Nephron progenitor cell (in vitro differentiated cells): Measurements from ENCODE around the gene FGF18.

Experiments used
- DNase-seq: peaks from one replicate; pipeline ENCODE4 v3.0.0; 2021
- H3K27ac Mint-ChIP-seq: 2 replicates; pipeline ENCODE4 v1.8.0; 2021; ENCODE audit warnings: mild to moderate bottlenecking, moderate library complexity, mixed read lengths
- H3K27me3 Mint-ChIP-seq: 2 replicates; pipeline ENCODE4 v1.8.0; 2021; ENCODE audit warnings: mild to moderate bottlenecking, low read depth, mixed read lengths; ENCODE audit not compliant: poor library complexity
- H3K36me3 Mint-ChIP-seq: 2 replicates; pipeline ENCODE4 v1.8.0; 2021; ENCODE audit warnings: low read depth, mixed read lengths
- H3K4me1 Mint-ChIP-seq: 2 replicates; pipeline ENCODE4 v1.8.0; 2021; ENCODE audit warnings: mixed read lengths
- H3K4me3 Mint-ChIP-seq: 2 replicates; pipeline ENCODE4 v1.8.0; 2021; ENCODE audit warnings: mild to moderate bottlenecking, moderate library complexity, mixed read lengths
- H3K9me3 Mint-ChIP-seq: 2 replicates; pipeline ENCODE4 v1.8.0; 2021; ENCODE audit warnings: mild to moderate bottlenecking, moderate library complexity, mixed read lengths
- CTCF ChIP-seq: fragments of 200-600 bp; sonication (generic); IDR thresholded peaks from 2 replicates; pipeline ENCODE4 v1.5.0; 2021; ENCODE audit warnings: antibody characterized with exemption

The FGF18 gene

GRCh38 chr5:171433982-171434676, 14.7 kb downstream of the FGF18 start:
- Mint-ChIP-seq H3K4me3 (no peak overlapping the region), H3K27ac (peak overlapping the region; percentile 77), H3K36me3 (peaks cover 23% of the 10 kb centered on the region), H3K27me3 (peaks cover 14% of the 10 kb centered on the region), H3K4me1 (peaks cover 55% of the 10 kb centered on the region), H3K9me3 (no peaks in the 10 kb centered on the region)
- TF ChIP-seq CTCF, result no peak
- DNase-seq, result no peak

GRCh38 chr5:171434874-171435273, 15.4 kb downstream of the FGF18 start:
- H3K9me3 Mint-ChIP-seq, result no peaks in the 10 kb centered on the region
- no peak for DNase-seq
- H3K27me3 Mint-ChIP-seq, result peaks cover 19% of the 10 kb centered on the region
- H3K4me3 Mint-ChIP-seq, result no peak overlapping the region
- H3K4me1 Mint-ChIP-seq, result peaks cover 58% of the 10 kb centered on the region
- H3K36me3 Mint-ChIP-seq, result peaks cover 16% of the 10 kb centered on the region
- H3K27ac Mint-ChIP-seq, result no peak overlapping the region
- TF ChIP-seq CTCF, result no peak

GRCh38 chr5:171435908-171436307, 16.5 kb downstream of the FGF18 start:
- Mint-ChIP-seq H3K9me3 (no peaks in the 10 kb centered on the region), H3K36me3 (peaks cover 13% of the 10 kb centered on the region), H3K4me3 (no peak overlapping the region), H3K27me3 (peaks cover 22% of the 10 kb centered on the region), H3K27ac (no peak overlapping the region), H3K4me1 (peaks cover 61% of the 10 kb centered on the region)
- no peak for DNase-seq
- TF ChIP-seq CTCF, result no peak

- H3K9me3 Mint-ChIP-seq, result no peaks in the 10 kb centered on the region
- peaks cover 63% of the 10 kb centered on the region for H3K4me1 Mint-ChIP-seq
- no peak for DNase-seq
- H3K27ac Mint-ChIP-seq, result no peak overlapping the region
- peaks cover 8% of the 10 kb centered on the region for H3K36me3 Mint-ChIP-seq
- TF ChIP-seq CTCF, result no peak
- H3K4me3 Mint-ChIP-seq, result no peak overlapping the region
- peaks cover 26% of the 10 kb centered on the region for H3K27me3 Mint-ChIP-seq
Observed at GRCh38 chr5:171436804-171437285, 17.4 kb downstream of the FGF18 start.

GRCh38 chr5:171437286-171437821, 17.9 kb downstream of the FGF18 start:
- Mint-ChIP-seq H3K9me3 (no peaks in the 10 kb centered on the region), H3K36me3 (peaks cover 8% of the 10 kb centered on the region), H3K27ac (no peak overlapping the region), H3K4me3 (no peak overlapping the region), H3K27me3 (peaks cover 26% of the 10 kb centered on the region), H3K4me1 (peaks cover 68% of the 10 kb centered on the region)
- no peak for TF ChIP-seq CTCF
- no peak for DNase-seq

- Mint-ChIP-seq H3K36me3 (peaks cover 11% of the 10 kb centered on the region), H3K27me3 (peaks cover 29% of the 10 kb centered on the region), H3K4me3 (no peak overlapping the region), H3K4me1 (peaks cover 64% of the 10 kb centered on the region), H3K9me3 (no peaks in the 10 kb centered on the region), H3K27ac (no peak overlapping the region)
- no peak for DNase-seq
- TF ChIP-seq CTCF, result no peak
Observed at GRCh38 chr5:171438738-171439137, 19.3 kb downstream of the FGF18 start.
